ENCODE results near the gene PYGL. TPM values are rescaled to one million over a fixed set of nuclear protein-coding genes. Genes with fewer than 3 reads are reported as not detected.

Gene PYGL
- polyA plus RNA-seq, 1 donor (not counting 4 experiments of a cell fraction or from before 2014, with no cell fraction given): 331 TPM

DNA sequence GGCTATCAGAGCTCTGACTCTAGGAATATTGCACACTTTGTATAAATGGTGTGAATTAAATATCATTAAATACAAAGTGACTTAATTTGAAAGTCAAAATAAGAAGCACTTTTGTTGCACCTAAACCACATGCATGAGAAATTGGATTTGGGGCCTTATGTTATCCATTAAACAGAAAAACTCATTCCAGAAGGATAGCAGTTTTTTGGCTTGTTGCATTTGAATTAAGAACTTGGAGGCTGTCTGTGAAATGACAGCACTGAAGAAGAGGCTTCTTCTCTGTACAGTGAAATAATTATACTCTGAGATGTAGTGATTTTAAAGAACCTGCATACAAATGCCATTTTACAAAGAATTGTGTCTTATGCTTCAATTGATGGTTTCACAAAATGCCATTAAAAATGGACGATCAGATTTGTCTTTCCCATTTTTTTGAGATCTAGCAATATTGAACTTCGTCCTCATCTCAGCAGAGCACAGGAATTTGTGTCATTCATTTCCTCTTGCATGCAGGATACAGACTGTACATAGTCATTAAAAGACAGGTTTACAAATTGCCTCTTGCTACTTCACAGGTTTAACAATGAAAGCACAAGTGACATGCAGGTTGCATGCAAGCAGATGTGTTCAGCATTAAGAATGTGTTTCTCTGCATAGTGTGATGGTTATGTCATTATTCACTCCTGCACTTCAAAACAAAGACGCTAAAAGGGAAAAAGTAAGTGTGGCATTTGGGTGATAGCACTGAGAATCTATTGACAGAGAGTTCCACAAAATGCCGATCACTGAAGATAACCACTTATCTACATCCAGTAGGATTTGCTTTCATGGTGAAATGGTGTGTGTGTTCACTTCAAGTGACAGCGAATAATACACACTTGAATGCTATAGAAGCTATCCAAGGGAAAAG lies 35.9 kb upstream of the PYGL start:
- no peak overlapping the region for H2AFZ ChIP-seq (ENCODE audit: control insufficient read depth, low read length)
- dilution Hi-C loops (cut with MboI; ENCODE audit: extremely low pct_ligation_motif_present, low sequenced_read_pairs): no loop called here

DNA sequence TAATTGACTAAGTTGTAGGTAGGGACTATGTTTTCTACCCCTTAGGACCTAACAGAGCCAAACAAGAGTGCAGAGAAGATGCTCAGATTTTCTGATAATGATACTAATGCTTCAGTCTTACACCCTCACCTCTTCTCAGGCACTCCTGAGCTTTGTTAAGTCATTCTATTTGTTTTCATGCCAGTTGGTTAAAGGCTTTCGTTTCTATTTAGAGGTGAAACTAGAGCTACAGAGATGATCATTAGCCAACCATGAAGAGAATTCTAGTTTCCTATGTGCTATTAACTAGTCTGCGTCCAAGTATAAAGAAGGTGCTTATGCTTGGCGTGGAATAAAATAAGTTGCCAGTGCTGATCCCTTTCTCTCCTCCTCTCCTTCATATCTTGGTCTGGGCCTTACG lies 34.6 kb upstream of the PYGL start:
- no peaks in the 10 kb centered on the region for H4K20me1 ChIP-seq (ENCODE audit: control insufficient read depth, extremely low read depth, insufficient read depth, low read length)
- no peak for FAIRE-seq
- H3K9ac ChIP-seq (ENCODE audit: control insufficient read depth, extremely low read depth, insufficient read depth, low read length): no peak overlapping the region
- DNase-seq (ENCODE audit: low read depth, low spot score): no peak
- H3K4me2 ChIP-seq (ENCODE audit: control insufficient read depth, extremely low read depth, insufficient read depth, low read depth, low read length): no peak overlapping the region
- no peak overlapping the region for H2AFZ ChIP-seq (ENCODE audit: control insufficient read depth, low read length)
- no peaks in the 10 kb centered on the region for H3K4me1 ChIP-seq (ENCODE audit: control insufficient read depth, extremely low read depth, insufficient read depth, low read length)
- peaks cover 15% of the 10 kb centered on the region for H3K27me3 ChIP-seq (ENCODE audit: control insufficient read depth, extremely low read depth, insufficient read depth, low read length)
- H3K9me3 ChIP-seq (ENCODE audit: control insufficient read depth, low read depth, low read length): no peaks in the 10 kb centered on the region
- no peak overlapping the region for H3K4me3 ChIP-seq (ENCODE audit: control insufficient read depth in 2 of 3, extremely low read depth in 1 of 3, insufficient read depth in 2 of 3, low read depth in 1 of 3, low read length in 3 of 3)
- H3K36me3 ChIP-seq (ENCODE audit: control insufficient read depth in 2 of 2, extremely low read depth in 1 of 2, insufficient read depth in 2 of 2, low read length in 2 of 2): no peaks in the 10 kb centered on the region
- no peak for TF ChIP-seq EZH2 (IDR thresholded peaks at IDR 0.05; ENCODE audit: low read length)
- dilution Hi-C loops (cut with MboI; ENCODE audit: extremely low pct_ligation_motif_present, low sequenced_read_pairs): no loop called here
- no peak overlapping the region for H3K27ac ChIP-seq (ENCODE audit: control insufficient read depth, insufficient read depth, low read length)
- no peaks in the 10 kb centered on the region for H3K79me2 ChIP-seq (ENCODE audit: control insufficient read depth, insufficient read depth, low read length)
- no peaks in the 10 kb centered on the region for H3K9me1 ChIP-seq (ENCODE audit: control insufficient read depth, extremely low read depth, insufficient read depth, low read length)

More for the DNA sequence above, 35.9 kb upstream of the PYGL start:
- DNase-seq (ENCODE audit: low read depth, low spot score): no peak
- Histone ChIP-seq H3K27me3 (ENCODE audit: control insufficient read depth, extremely low read depth, insufficient read depth, low read length) (peaks cover 16% of the 10 kb centered on the region), H3K9me1 (ENCODE audit: control insufficient read depth, extremely low read depth, insufficient read depth, low read length) (no peaks in the 10 kb centered on the region), H4K20me1 (ENCODE audit: control insufficient read depth, extremely low read depth, insufficient read depth, low read length) (no peaks in the 10 kb centered on the region), H3K27ac (ENCODE audit: control insufficient read depth, insufficient read depth, low read length) (no peak overlapping the region), H3K36me3 (ENCODE audit: control insufficient read depth in 2 of 2, extremely low read depth in 1 of 2, insufficient read depth in 2 of 2, low read length in 2 of 2) (no peaks in the 10 kb centered on the region), H3K79me2 (ENCODE audit: control insufficient read depth, insufficient read depth, low read length) (no peaks in the 10 kb centered on the region), H3K4me3 (ENCODE audit: control insufficient read depth in 2 of 3, extremely low read depth in 1 of 3, insufficient read depth in 2 of 3, low read depth in 1 of 3, low read length in 3 of 3) (no peak overlapping the region), H3K9me3 (ENCODE audit: control insufficient read depth, low read depth, low read length) (no peaks in the 10 kb centered on the region), H3K4me2 (ENCODE audit: control insufficient read depth, extremely low read depth, insufficient read depth, low read depth, low read length) (no peak overlapping the region), H3K4me1 (ENCODE audit: control insufficient read depth, extremely low read depth, insufficient read depth, low read length) (no peaks in the 10 kb centered on the region), H3K9ac (ENCODE audit: control insufficient read depth, extremely low read depth, insufficient read depth, low read length) (no peak overlapping the region)
- TF ChIP-seq EZH2 (IDR thresholded peaks at IDR 0.05; ENCODE audit: low read length) (no peak), CTCF (optimal IDR thresholded peaks at IDR 0.05 in 1 of 3, IDR thresholded peaks at IDR 0.05 in 1 of 3, conservative IDR thresholded peaks at IDR 0.05 in 1 of 3; ENCODE audit: extremely low read depth in 1 of 3, insufficient read depth in 2 of 3, low read length in 3 of 3) (no peak)
- FAIRE-seq: no peak
